Measurements from ENCODE around the gene TMEM255A.

Gene TMEM255A

GRCh38 chrX:120308959-120309872 lies 2.0 kb downstream of the TMEM255A start:
- H3K4me3 ChIP-seq (ENCODE audit: low read depth, low read length): peak overlapping the region; percentile 17

- no peak overlapping the region for H3K4me3 ChIP-seq (ENCODE audit: low read depth, low read length)
Observed at GRCh38 chrX:120308558-120308957, 2.7 kb downstream of the TMEM255A start.

- H3K4me3 ChIP-seq (ENCODE audit: low read depth, low read length): no peak overlapping the region
Observed at GRCh38 chrX:120306630-120307029, 4.6 kb downstream of the TMEM255A start.

- no peak overlapping the region for H3K4me3 ChIP-seq (ENCODE audit: low read depth, low read length)
Observed at GRCh38 chrX:120305531-120306141, 5.6 kb downstream of the TMEM255A start.

GRCh38 chrX:120304256-120304655 lies 7.0 kb downstream of the TMEM255A start:
- no peak overlapping the region for H3K4me3 ChIP-seq (ENCODE audit: low read depth, low read length)

- no peak overlapping the region for H3K4me3 ChIP-seq (ENCODE audit: low read depth, low read length)
Observed at GRCh38 chrX:120302434-120302833, 8.8 kb downstream of the TMEM255A start.

- no peak overlapping the region for H3K4me3 ChIP-seq (ENCODE audit: low read depth, low read length)
Observed at GRCh38 chrX:120301960-120302359, 9.3 kb downstream of the TMEM255A start.

- no peak overlapping the region for H3K4me3 ChIP-seq (ENCODE audit: low read depth, low read length)
Observed at GRCh38 chrX:120301497-120301896, 9.8 kb downstream of the TMEM255A start.

GRCh38 chrX:120299928-120300327 lies 11.3 kb downstream of the TMEM255A start:
- H3K4me3 ChIP-seq (ENCODE audit: low read depth, low read length): no peak overlapping the region

GRCh38 chrX:120297923-120298322 lies 13.3 kb downstream of the TMEM255A start:
- H3K4me3 ChIP-seq (ENCODE audit: low read depth, low read length): no peak overlapping the region

GRCh38 chrX:120294651-120295050 lies 16.6 kb downstream of the TMEM255A start:
- H3K4me3 ChIP-seq (ENCODE audit: low read depth, low read length): no peak overlapping the region

GRCh38 chrX:120293015-120293414 lies 18.2 kb downstream of the TMEM255A start:
- H3K4me3 ChIP-seq (ENCODE audit: low read depth, low read length): no peak overlapping the region

GRCh38 chrX:120291211-120291610 lies 20.1 kb downstream of the TMEM255A start:
- no peak overlapping the region for H3K4me3 ChIP-seq (ENCODE audit: low read depth, low read length)

GRCh38 chrX:120290107-120290506 lies 21.2 kb downstream of the TMEM255A start:
- H3K4me3 ChIP-seq (ENCODE audit: low read depth, low read length): no peak overlapping the region

- H3K4me3 ChIP-seq (ENCODE audit: low read depth, low read length): no peak overlapping the region
Observed at GRCh38 chrX:120287513-120288112, 23.6 kb downstream of the TMEM255A start.

GRCh38 chrX:120286733-120287512 lies 24.3 kb downstream of the TMEM255A start:
- H3K4me3 ChIP-seq (ENCODE audit: low read depth, low read length): no peak overlapping the region

- H3K4me3 ChIP-seq (ENCODE audit: low read depth, low read length): no peak overlapping the region
Observed at GRCh38 chrX:120282697-120283096, 28.6 kb downstream of the TMEM255A start.

GRCh38 chrX:120281761-120282160 lies 29.5 kb downstream of the TMEM255A start:
- no peak overlapping the region for H3K4me3 ChIP-seq (ENCODE audit: low read depth, low read length)

GRCh38 chrX:120281021-120281624 lies 30.1 kb downstream of the TMEM255A start:
- H3K4me3 ChIP-seq (ENCODE audit: low read depth, low read length): no peak overlapping the region

- no peak overlapping the region for H3K4me3 ChIP-seq (ENCODE audit: low read depth, low read length)
Observed at GRCh38 chrX:120274958-120275357, 36.3 kb downstream of the TMEM255A start.

GRCh38 chrX:120274145-120274544 lies 37.1 kb downstream of the TMEM255A start:
- H3K4me3 ChIP-seq (ENCODE audit: low read depth, low read length): no peak overlapping the region

Data from iPS-11a (cell line).